ENCODE data around the gene UST. TPM values are rescaled to one million over a fixed set of nuclear protein-coding genes. Genes with fewer than 3 reads are reported as not detected.

UST gene
- total and polyA plus RNA-seq, 2 of the 8 experiments (the other 6 are each of a cell fraction or from before 2014, with no cell fraction given): 13.5 to 34.5 TPM

DNA sequence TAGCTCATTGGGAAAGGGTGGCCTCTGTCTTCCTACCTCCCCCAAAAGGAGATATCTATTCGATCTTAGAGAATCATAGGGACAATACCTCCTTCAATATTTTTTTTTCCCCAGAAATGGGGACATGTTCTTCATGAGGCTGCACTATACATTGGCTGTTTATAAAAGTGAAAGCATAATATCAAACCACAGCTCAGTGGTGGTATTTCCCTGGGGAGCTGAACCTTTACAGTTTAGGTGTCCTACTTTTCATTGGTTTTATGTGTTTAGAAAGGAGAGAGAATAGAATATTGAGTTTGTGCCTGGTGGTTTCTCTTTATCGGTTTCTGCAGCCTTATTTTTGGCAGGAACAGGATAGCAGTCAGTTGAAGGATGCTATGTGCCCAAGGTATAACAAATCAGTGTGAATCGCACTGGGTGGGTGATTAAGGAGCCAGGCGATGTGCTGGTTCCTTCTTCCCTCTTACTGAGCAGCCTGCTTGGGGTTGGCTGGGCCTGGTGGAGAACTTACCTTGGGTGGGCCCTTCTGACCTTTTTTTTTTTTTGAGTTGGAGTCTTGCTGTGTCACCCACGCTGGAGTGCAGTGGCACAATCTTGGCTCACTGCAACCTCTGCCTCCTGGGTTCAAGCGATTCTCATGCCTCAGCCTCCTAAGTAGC is 25.2 kb downstream of the UST start:
- Histone ChIP-seq H2BK12ac (ENCODE audit: low read depth, low read length) (no peak overlapping the region), H3K9me3 (ENCODE audit: insufficient read depth in 2 of 2, low read depth in 1 of 2, low read length in 1 of 2) (no peaks in the 10 kb centered on the region), H2AFZ (ENCODE audit: low read length) (no peak overlapping the region), H3K4me1 (replicated peaks in 1 of 4; ENCODE audit: control insufficient read depth in 3 of 4, insufficient read depth in 4 of 4, low read length in 3 of 4) (peaks cover 6 to 24% (median 16%) of the 10 kb centered on the region in 4 experiments), H3K14ac (ENCODE audit: insufficient read length) (no peak overlapping the region), H3K4me3 (ENCODE audit: extremely low read depth in 1 of 4, insufficient read depth in 2 of 4, low read depth in 3 of 4, low read length in 4 of 4) (no peak overlapping the region), H3K4me2 (ENCODE audit: insufficient read depth in 1 of 2, low read depth in 2 of 2, low read length in 2 of 2) (no peak overlapping the region), H2AK5ac (ENCODE audit: low read depth, low read length) (no peak overlapping the region), H3K79me1 (ENCODE audit: low read depth, low read length) (peaks cover 6% of the 10 kb centered on the region; the same call in 1 of the 2 replicates), H2BK20ac (ENCODE audit: low read length) (no peak overlapping the region), H3K27ac (ENCODE audit: low read depth, low read length) (no peak overlapping the region), H3K18ac (ENCODE audit: extremely low read depth, low read length) (no peak overlapping the region), H4K5ac (ENCODE audit: insufficient read length, low read depth, low read length) (no peak overlapping the region), H3K9ac (replicated peaks in 1 of 4; ENCODE audit: extremely low read depth in 1 of 4, low read depth in 3 of 4, low read length in 3 of 4) (no peak overlapping the region), H4K20me1 (replicated peaks in 1 of 2; ENCODE audit: control insufficient read depth in 1 of 2, insufficient read depth in 2 of 2, low read length in 2 of 2) (peaks cover 6 to 10% of the 10 kb centered on the region in 2 experiments), H4K91ac (replicated peaks; ENCODE audit: insufficient read length, low read length) (no peak overlapping the region), H3K4ac (replicated peaks; ENCODE audit: insufficient read length, low read depth, low read length) (no peak overlapping the region), H3K23ac (ENCODE audit: insufficient read length) (no peak overlapping the region), H3K27me3 (replicated peaks in 1 of 4; ENCODE audit: control insufficient read depth in 3 of 4, extremely low read depth in 1 of 4, insufficient read depth in 3 of 4, low read length in 3 of 4) (no peaks in the 10 kb centered on the region), H3K56ac (replicated peaks; ENCODE audit: insufficient read length, low read depth, low read length) (no peak overlapping the region), H3K79me2 (ENCODE audit: control insufficient read depth in 1 of 2, insufficient read depth in 2 of 2, low read length in 2 of 2) (peaks cover 5 to 97% of the 10 kb centered on the region in 2 experiments), H3K23me2 (ENCODE audit: low read depth, low read length) (no peaks in the 10 kb centered on the region; the same call in 1 of the 2 replicates), H2BK5ac (ENCODE audit: low read depth, low read length) (no peak overlapping the region), H2BK15ac (ENCODE audit: low read length) (no peak overlapping the region), H3K36me3 (ENCODE audit: control insufficient read depth in 2 of 4, insufficient read depth in 4 of 4, low read length in 3 of 4) (no peaks in the 10 kb centered on the region), H2BK120ac (replicated peaks; ENCODE audit: low read depth, low read length) (no peak overlapping the region), H4K8ac (ENCODE audit: extremely low read depth, insufficient read depth, low read length) (no peak overlapping the region)
- no peak for DNase-seq (ENCODE audit: low read depth in 1 of 2, low spot score in 2 of 2)
- ChIA-PET CTCF (ENCODE audit: partially characterized antibody) (interaction anchor here (0.5 to 2.0 kb wide), 7 partner anchors 9 to 388 kb away, joined by 3 to 5 read pairs (median 3); no protein-coding TSS in a partner anchor), POLR2A (ENCODE audit: partially characterized antibody) (interaction anchor here (1.1 kb wide), 1 partner anchor 24 kb away, joined by 3 read pairs; no protein-coding TSS in a partner anchor)
- WGBS, 2 experiments (ENCODE audit: extremely low coverage in 1 of 2, insufficient coverage in 1 of 2, insufficient read length in 1 of 2, insufficient replicate concordance in 2 of 2, low coverage in 1 of 2, low lambda C conversion rate in 2 of 2, missing lambda C conversion rate in 1 of 2): 87% methylated on average over 6 of the region's 6 CpGs; no CpG with 5 or more reads in 1 of the 2 experiments
- TF ChIP-seq RAD21 (IDR thresholded peaks at IDR 0.05 in 1 of 2, conservative IDR thresholded peaks at IDR 0.05 in 1 of 2; ENCODE audit: low read depth in 2 of 2, low read length in 2 of 2) (no peak), EZH2 (IDR thresholded peaks at IDR 0.05; ENCODE audit: low read depth, low read length, severe bottlenecking) (no peak), ZNF274 (IDR thresholded peaks at IDR 0.05; ENCODE audit: borderline replicate concordance, extremely low read depth, low read length) (no peak), RFX5 (IDR thresholded peaks at IDR 0.05; ENCODE audit: borderline replicate concordance, low read depth, low read length) (no peak)
- FAIRE-seq: no peak

Data from H1 (cell line).